Cardiac fibroblast (primary cell): ENCODE data around the gene TNK1.

ENCODE experiments used
- DNase-seq, 2 donors: peaks; one replicate each; pipeline versions ENCODE4 v3.0.0 to v3.0.0-alpha.2; 2010; ENCODE audit warnings: low read depth in 2 of 2
- H3K4me3 ChIP-seq, 2 donors: replicated peaks in 1 of 2; 1 replicate in 1 of 2; 2 replicates in 1 of 2; pipeline ENCODE4 v1.5.1; 2011; ENCODE audit warnings: low read depth in 2 of 2, low read length in 2 of 2, mild to moderate bottlenecking in 2 of 2, moderate library complexity in 1 of 2
- CTCF ChIP-seq: IDR thresholded peaks from one replicate; pipeline ENCODE4 v1.5.1; 2011; ENCODE audit warnings: low read depth, mild to moderate bottlenecking, low read length, inconsistent platforms

Gene TNK1

DNA sequence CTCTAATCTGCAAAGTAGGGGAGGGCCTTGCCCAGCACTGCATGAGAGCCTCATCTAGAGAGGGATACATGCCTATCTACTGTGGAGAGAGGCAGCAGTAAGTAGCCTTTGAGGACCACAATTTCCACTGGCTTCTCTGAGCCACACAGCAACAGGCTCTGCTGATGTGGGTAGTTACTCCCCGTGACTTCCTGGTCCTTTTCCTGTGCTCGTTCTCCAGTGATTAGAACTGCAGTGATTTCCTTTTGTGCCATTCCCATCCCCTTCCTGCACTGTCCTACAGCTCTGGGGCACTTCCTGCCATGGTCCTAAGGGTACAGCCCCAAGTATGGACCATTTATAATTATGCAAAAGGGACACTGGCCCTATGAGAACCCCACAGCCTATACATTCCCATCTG is 10.4 kb downstream of the TNK1 start:
- DNase-seq = no peak

DNA sequence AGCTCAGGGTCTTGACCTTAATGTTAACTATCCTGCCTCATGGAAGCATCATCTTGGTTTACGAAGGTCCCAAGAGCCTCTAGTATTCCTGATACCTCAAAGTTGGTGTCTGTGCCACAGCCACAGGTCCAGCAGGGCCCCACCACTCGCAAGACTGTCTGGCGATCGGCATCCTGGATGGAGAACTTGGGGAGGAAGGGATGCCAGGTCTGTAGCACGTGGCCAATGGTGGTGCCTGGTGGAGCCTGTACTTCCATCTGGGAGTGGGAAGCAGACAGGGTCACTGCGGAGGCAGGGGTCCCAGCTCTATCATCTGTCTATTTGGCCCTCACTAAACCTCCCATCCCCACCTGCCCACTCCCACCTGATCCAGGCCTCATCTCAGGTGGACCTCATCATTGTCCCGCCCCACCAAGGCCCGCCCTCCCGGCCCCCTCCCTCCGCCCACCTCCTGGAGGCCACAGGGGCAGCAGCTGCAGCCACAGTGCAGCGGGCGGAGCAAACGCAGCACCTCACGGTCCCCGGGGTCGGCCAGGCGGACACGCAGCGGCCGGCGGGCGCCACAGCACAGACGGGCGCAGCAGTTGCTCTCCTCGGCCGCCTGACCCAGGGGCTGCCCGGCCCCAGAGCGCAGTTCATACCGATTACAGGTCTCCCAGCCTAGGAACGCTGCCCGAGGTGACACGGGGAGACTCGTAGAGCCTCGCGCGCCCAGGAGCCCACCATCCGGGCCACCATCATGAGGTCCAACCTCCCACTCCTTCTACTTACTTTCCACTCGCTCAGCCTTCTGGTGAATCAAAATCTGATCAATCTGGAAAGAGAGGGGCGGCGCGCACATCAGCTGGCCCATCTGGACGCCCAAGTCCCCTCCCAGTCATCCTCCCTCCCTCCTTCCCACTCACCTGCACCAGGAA is 12.1 kb downstream of the TNK1 start:
- TF ChIP-seq CTCF = no peak
- DNase-seq = no peak
- H3K4me3 ChIP-seq = peak overlapping the region; percentile 91 to 94

More for the DNA sequence above, 10.4 kb downstream of the TNK1 start:
- no peak overlapping the region for H3K4me3 ChIP-seq
- no peak for TF ChIP-seq CTCF

- peak overlapping the region; percentile 91 to 94 for H3K4me3 ChIP-seq
- DNase-seq = no peak
- TF ChIP-seq CTCF = peak; percentile 18
Measured at GRCh38 chr17:7393613-7394451, 12.9 kb downstream of the TNK1 start.

DNA sequence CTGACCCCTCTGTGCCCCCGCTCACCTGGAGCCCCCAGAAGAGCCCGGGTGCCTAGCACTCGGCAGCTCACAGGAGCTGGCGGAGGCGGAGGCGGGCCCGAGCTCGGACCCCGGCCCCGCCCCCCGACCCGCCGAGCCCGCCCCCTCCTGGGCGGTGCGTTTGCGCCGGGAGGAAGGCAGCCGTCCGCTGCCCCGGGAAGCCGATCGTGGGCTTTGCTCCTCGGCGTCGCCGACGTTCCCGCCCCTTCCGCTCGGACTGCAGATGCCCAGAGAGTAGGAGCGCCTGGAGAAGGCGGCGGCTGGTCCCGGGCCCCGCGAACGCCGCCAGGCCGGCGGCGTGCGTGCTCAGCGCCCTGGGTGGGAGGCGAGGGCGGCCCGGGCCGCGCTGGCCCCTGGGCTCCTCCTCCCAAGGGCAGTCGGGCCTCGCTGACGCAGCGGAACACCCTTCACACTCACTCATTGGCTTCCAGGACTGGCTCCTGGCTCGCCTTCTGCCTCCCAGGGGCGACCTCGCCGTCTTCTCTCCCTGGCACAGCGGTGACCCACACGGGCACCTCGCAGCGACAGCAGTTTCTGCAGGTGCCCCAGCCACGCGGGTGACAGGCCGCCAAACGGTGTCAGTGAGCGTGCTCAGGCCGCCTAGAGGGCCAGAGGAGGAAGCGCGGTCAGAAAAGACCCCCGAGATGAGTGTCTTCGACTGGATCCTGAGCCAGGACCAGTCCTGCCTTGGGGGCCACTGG is 13.7 kb downstream of the TNK1 start, which contains the start of gene PLSCR3:
TSS of gene PLSCR3 (minus strand) at position 74 of the 740 bp plus-strand sequence. CDS start 415 bp downstream, outside the sequence.
- TF ChIP-seq CTCF = peak; percentile 51
- H3K4me3 ChIP-seq = peak within 1 kb of the TSS; percentile 91 to 94
- DNase-seq = peak; percentile 82 to 92

- DNase-seq = no peak
- TF ChIP-seq CTCF = no peak
- H3K4me3 ChIP-seq = no peak overlapping the region
Measured at GRCh38 chr17:7396147-7396546, 15.3 kb downstream of the TNK1 start.

GRCh38 chr17:7398612-7399011 is 17.7 kb downstream of the TNK1 start:
- TF ChIP-seq CTCF = no peak
- DNase-seq = no peak
- H3K4me3 ChIP-seq = no peak overlapping the region
